Astrocyte of the cerebellum (primary cell): ENCODE data around the gene ERVMER34-1.

ENCODE experiments used
- DNase-seq: peaks from one replicate; pipeline ENCODE4 v3.0.0-alpha.2; 2011; ENCODE audit warnings: low read depth
- H3K4me3 ChIP-seq: 2 replicates; pipeline ENCODE4 v1.5.1; 2011; ENCODE audit warnings: mild to moderate bottlenecking, low read depth, low read length, moderate library complexity
- in situ Hi-C: cut with HindIII; loops from 2 replicates; pipeline ENCODE4 v1.10.0; 2017; ENCODE audit warnings: low sequenced_read_pairs
- TF ChIP-seq, protein P1 (sequence below): IDR thresholded peaks from 2 replicates; pipeline ENCODE4 v1.5.1; 2012; ENCODE audit warnings: low read length, low read depth, moderate library complexity, mild to moderate bottlenecking; ENCODE audit errors: missing control alignments

ERVMER34-1 gene

GRCh38 chr4:52726826-52727580 lies 24.2 kb downstream of the ERVMER34-1 start:
- H3K4me3 ChIP-seq: no peak overlapping the region
- DNase-seq: no peak
- in situ Hi-C loops: no loop called here
- TF ChIP-seq, protein P1, sequence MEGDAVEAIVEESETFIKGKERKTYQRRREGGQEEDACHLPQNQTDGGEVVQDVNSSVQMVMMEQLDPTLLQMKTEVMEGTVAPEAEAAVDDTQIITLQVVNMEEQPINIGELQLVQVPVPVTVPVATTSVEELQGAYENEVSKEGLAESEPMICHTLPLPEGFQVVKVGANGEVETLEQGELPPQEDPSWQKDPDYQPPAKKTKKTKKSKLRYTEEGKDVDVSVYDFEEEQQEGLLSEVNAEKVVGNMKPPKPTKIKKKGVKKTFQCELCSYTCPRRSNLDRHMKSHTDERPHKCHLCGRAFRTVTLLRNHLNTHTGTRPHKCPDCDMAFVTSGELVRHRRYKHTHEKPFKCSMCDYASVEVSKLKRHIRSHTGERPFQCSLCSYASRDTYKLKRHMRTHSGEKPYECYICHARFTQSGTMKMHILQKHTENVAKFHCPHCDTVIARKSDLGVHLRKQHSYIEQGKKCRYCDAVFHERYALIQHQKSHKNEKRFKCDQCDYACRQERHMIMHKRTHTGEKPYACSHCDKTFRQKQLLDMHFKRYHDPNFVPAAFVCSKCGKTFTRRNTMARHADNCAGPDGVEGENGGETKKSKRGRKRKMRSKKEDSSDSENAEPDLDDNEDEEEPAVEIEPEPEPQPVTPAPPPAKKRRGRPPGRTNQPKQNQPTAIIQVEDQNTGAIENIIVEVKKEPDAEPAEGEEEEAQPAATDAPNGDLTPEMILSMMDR: no peak

- TF ChIP-seq, protein P1: no peak
- peak overlapping the region; percentile 84 for H3K4me3 ChIP-seq
- DNase-seq: peak; percentile 96
- in situ Hi-C loops: no loop called here
Observed at GRCh38 chr4:52721968-52722815, 29.0 kb downstream of the ERVMER34-1 start.

GRCh38 chr4:52718123-52718522 lies 33.1 kb downstream of the ERVMER34-1 start:
- in situ Hi-C loops: no loop called here
- no peak overlapping the region for H3K4me3 ChIP-seq
- TF ChIP-seq, protein P1: no peak
- no peak for DNase-seq

- DNase-seq: no peak
- TF ChIP-seq, protein P1: no peak
- in situ Hi-C loops: no loop called here
- no peak overlapping the region for H3K4me3 ChIP-seq
Observed at GRCh38 chr4:52716364-52717151, 34.7 kb downstream of the ERVMER34-1 start.

DNA sequence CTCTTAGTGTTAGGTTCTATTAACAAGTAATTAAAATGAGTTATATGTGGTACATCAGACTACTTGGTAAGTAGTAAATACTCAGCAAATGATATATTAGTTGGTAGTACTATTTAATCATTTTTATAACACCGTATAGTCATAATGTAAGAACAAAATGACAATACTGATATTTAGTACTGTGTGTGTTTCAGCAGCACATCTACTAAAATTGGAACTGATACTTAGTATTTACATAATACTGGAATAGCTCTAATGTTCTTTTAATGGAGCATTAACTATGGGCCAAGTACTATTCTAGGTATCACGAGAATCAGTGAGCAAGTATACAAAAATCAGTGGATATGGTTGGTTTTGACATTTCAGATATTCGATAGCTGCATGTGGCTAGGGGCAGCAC lies 35.3 kb downstream of the ERVMER34-1 start:
- TF ChIP-seq, protein P1: no peak
- DNase-seq: no peak
- H3K4me3 ChIP-seq: no peak overlapping the region
- in situ Hi-C loops: no loop called here

DNA sequence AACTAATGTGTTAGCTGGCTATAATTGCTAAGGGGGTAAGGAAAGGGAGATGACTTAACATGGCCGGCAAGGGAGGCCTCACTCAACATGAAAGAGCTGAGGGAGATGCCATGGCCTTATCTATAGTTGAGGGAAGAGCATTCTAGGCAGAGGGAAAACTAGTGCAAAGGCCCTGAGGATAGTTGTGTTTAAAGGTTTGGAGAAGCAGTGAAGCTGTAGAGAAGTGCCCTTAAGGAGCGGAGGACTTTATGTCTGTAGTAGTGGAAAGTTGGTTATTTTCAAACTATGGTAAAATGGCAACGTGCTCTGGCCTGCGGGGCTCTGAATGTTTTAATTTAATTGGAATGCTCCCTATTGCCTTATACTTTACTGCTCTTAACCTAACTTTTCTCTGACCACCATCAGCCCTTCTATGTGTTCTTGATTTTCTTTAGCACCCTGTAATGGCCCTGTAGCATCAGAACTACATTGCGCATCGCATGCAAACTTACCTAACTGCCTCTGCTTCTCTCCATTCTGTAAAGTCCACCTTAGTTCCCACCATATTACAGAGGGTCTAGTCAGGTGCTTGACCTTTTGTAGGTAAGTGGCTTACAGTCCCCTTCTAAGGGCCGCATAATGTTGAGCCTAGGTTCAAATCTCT lies 35.8 kb downstream of the ERVMER34-1 start:
- no peak overlapping the region for H3K4me3 ChIP-seq
- no peak for DNase-seq
- in situ Hi-C loops: no loop called here
- TF ChIP-seq, protein P1: no peak
